Measurements from ENCODE around the gene NEK6. TPM values are rescaled to one million over a fixed set of nuclear protein-coding genes. Genes with fewer than 3 reads are reported as not detected.

The NEK6 gene
- total RNA-seq, 1 donor from 2014 or later, result 137 TPM

GRCh38 chr9:124308606-124309491 is 51.1 kb downstream of the NEK6 start:
- DNase-seq (no peak), ATAC-seq (no peak)
- Histone ChIP-seq H3K4me1 (no peaks in the 10 kb centered on the region), H3K36me3 (peaks cover 49% of the 10 kb centered on the region), H3K9me3 (no peaks in the 10 kb centered on the region), H3K27ac (no peak overlapping the region), H3K27me3 (no peaks in the 10 kb centered on the region), H3K4me3 (no peak overlapping the region)
- TF ChIP-seq, protein P1, sequence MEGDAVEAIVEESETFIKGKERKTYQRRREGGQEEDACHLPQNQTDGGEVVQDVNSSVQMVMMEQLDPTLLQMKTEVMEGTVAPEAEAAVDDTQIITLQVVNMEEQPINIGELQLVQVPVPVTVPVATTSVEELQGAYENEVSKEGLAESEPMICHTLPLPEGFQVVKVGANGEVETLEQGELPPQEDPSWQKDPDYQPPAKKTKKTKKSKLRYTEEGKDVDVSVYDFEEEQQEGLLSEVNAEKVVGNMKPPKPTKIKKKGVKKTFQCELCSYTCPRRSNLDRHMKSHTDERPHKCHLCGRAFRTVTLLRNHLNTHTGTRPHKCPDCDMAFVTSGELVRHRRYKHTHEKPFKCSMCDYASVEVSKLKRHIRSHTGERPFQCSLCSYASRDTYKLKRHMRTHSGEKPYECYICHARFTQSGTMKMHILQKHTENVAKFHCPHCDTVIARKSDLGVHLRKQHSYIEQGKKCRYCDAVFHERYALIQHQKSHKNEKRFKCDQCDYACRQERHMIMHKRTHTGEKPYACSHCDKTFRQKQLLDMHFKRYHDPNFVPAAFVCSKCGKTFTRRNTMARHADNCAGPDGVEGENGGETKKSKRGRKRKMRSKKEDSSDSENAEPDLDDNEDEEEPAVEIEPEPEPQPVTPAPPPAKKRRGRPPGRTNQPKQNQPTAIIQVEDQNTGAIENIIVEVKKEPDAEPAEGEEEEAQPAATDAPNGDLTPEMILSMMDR (IDR thresholded peaks at IDR 0.05), result no peak
- intact Hi-C loops (cut with DNase I), result no loop called here

DNA sequence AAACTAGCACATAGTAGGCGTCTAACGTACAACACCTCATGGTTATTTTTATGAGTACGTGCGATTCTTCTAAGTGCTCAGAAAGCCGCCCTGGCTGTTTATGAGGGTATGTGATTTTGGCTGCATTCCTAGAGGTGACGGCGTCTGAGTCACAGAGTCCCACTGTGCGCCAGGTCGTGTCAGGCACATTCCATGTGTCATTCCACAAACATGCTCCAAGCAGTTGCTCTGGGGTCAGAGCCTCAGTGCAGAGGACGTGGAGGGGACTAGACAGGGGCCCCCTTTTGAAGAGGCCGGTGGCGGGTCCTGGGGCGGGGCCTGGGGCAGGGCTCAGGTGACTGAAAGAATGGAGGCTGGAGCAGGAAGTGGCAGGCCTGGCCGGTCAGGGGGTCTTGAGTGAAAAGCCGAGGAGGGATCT is 51.9 kb downstream of the NEK6 start:
- DNase-seq, result no peak

DNA sequence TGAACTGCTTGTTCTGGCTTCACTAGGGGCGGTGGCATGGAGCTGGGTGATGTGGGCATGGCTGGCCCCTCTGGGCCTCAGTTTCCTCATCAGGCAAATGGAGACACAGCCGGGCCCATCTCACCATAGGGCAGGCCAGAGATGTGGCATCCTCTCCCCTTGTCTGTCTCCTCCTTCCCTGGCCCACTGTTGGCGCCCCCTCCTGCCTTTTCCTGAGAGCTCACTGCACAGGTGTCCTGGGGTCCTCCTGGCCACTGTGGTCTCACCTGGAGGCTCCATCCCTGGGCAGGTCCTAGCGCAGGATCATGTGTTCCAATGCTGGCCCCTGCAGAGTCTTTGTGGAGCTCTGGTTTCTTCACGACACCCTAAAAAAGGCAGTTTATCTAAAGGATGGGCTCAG is 53.5 kb downstream of the NEK6 start:
- TF ChIP-seq, protein P1 (IDR thresholded peaks at IDR 0.05), result no peak
- no peaks in the 10 kb centered on the region for H3K4me1 ChIP-seq
- intact Hi-C loops (cut with DNase I), result loop anchor here (5.0 kb wide), 1 partner anchor 384 kb away; no protein-coding TSS in a partner anchor
- H3K27ac ChIP-seq, result no peak overlapping the region
- no peak for DNase-seq
- no peak for ATAC-seq
- no peaks in the 10 kb centered on the region for H3K9me3 ChIP-seq
- no peaks in the 10 kb centered on the region for H3K27me3 ChIP-seq
- H3K36me3 ChIP-seq, result peaks cover 61% of the 10 kb centered on the region
- no peak overlapping the region for H3K4me3 ChIP-seq

More for the DNA sequence above, 51.9 kb downstream of the NEK6 start:
- Histone ChIP-seq H3K9me3 (no peaks in the 10 kb centered on the region), H3K4me3 (no peak overlapping the region), H3K36me3 (peaks cover 49% of the 10 kb centered on the region), H3K27me3 (no peaks in the 10 kb centered on the region), H3K4me1 (no peaks in the 10 kb centered on the region), H3K27ac (no peak overlapping the region)
- intact Hi-C loops (cut with DNase I), result loop anchor here (5.0 kb wide), 1 partner anchor 382 kb away; no protein-coding TSS in a partner anchor
- ATAC-seq, result peak; percentile 78
- TF ChIP-seq, protein P1 (IDR thresholded peaks at IDR 0.05), result no peak

DNA sequence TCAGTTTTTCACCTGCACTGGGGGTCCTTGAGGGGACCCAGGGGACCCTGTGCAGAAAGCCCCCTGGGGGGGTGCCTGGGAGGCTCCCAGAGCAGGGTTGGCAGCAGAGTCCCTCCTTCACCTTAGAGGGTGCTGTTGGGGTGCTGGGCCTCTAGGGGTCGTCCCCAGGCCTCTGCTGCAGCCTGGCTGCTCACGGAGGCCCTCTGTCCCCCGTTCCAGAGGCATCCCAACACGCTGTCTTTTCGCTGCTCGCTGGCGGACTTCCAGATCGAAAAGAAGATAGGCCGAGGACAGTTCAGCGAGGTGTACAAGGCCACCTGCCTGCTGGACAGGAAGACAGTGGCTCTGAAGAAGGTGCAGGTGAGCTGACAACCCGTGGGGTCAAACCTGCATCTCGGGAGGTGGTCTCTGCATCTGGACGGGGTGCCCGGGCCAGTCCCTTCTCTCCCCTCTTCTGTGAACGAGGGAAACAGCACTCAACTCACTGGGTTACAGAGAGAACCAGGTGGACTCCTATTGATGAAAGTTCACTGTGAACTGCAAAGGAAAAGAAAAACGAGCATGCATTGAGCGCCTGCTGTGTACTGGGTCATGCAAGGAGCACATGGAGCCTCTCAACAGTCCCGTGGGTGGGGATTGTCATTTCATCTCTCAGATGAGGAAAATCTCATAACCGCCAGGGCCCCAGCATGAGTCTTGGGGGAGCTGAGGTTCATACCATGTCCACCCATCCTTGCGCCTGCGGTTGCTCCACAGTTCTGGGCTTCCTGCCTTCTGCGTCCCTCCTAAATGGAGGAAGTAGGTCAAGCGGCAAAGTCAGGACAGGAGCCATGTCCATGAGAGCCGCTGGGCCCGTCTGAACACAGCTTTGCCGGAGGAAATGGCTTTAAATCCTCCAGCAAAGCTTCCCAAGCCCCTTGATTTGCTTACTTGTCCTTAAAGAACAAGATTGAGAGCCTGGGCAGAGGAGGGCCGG is 54.8 kb downstream of the NEK6 start:
- Histone ChIP-seq H3K9me3 (no peaks in the 10 kb centered on the region), H3K27ac (no peak overlapping the region), H3K36me3 (peaks cover 68% of the 10 kb centered on the region), H3K27me3 (no peaks in the 10 kb centered on the region), H3K4me3 (no peak overlapping the region), H3K4me1 (no peaks in the 10 kb centered on the region)
- ATAC-seq, result no peak
- intact Hi-C loops (cut with DNase I), result loop anchor here (5.0 kb wide), 1 partner anchor 385 kb away; no protein-coding TSS in a partner anchor
- TF ChIP-seq, protein P1 (IDR thresholded peaks at IDR 0.05), result no peak
- DNase-seq, result no peak

- no peak for ATAC-seq
- TF ChIP-seq, protein P1 (IDR thresholded peaks at IDR 0.05), result no peak
- H3K4me3 ChIP-seq, result no peak overlapping the region
- H3K27me3 ChIP-seq, result no peaks in the 10 kb centered on the region
- DNase-seq, result no peak
- H3K4me1 ChIP-seq, result no peaks in the 10 kb centered on the region
- intact Hi-C loops (cut with DNase I), result loop anchor here (5.0 kb wide), 1 partner anchor 387 kb away; no protein-coding TSS in a partner anchor
- H3K9me3 ChIP-seq, result no peaks in the 10 kb centered on the region
- peaks cover 72% of the 10 kb centered on the region for H3K36me3 ChIP-seq
- H3K27ac ChIP-seq, result no peak overlapping the region
Observed at GRCh38 chr9:124313940-124314339, 56.2 kb downstream of the NEK6 start.
